Measurements from ENCODE around the gene IDE. TPM values are rescaled to one million over a fixed set of nuclear protein-coding genes. Genes with fewer than 3 reads are reported as not detected.

IDE gene
- total and polyA plus RNA-seq, 10 of the 15 experiments (the other 5 are each of a cell fraction or from before 2014, with no cell fraction given) = 11.6 to 54.5 (median 33.6) TPM

DNA sequence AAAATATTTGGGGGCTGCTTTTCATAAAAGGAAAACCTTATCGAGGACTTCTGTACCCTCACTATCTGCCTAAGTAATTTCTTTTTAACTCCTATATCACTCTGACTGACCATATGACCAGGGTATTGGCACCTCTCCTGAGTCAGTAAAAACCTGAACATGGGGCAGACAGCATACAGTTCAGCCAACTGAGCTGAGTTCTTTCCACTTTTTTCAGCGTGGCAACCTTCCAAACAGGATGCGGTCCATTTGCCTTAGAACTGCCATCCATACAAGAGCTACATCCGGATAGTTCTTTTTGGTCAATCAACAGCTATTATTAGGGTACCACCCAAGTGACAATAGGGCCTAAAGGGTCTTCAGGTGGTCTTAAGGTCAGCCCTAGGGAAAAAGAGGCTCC is 160.4 kb downstream of the IDE start:
- RAD21 ChIA-PET (ENCODE audit: unreplicated experiment) = no interaction called here
- Histone ChIP-seq H3K9me3 (replicated peaks; ENCODE audit: control insufficient read depth, insufficient read depth, low read length) (no peaks in the 10 kb centered on the region; the same call in 1 of the 3 replicates), H3K4me2 (ENCODE audit: control insufficient read depth, insufficient read depth) (no peak overlapping the region), H3K36me3 (ENCODE audit: control insufficient read depth in 2 of 2, insufficient read depth in 2 of 2, low read length in 1 of 2) (no peaks in the 10 kb centered on the region), H3K79me2 (ENCODE audit: control insufficient read depth, insufficient read depth, low read length) (no peaks in the 10 kb centered on the region), H3K4me1 (ENCODE audit: control insufficient read depth, insufficient read depth, low read length) (no peaks in the 10 kb centered on the region), H4K20me1 (ENCODE audit: control insufficient read depth, insufficient read depth) (no peaks in the 10 kb centered on the region), H2AFZ (ENCODE audit: control insufficient read depth, low read depth, low read length) (no peak overlapping the region), H3K27me3 (replicated peaks in 1 of 2; ENCODE audit: control insufficient read depth in 2 of 2, insufficient read depth in 2 of 2, low read length in 1 of 2) (no peaks in the 10 kb centered on the region), H3K27ac (ENCODE audit: control insufficient read depth, insufficient read depth) (no peak overlapping the region), H3K9ac (ENCODE audit: control insufficient read depth, insufficient read depth, low read length) (no peak overlapping the region), H3K4me3 (no peak overlapping the region)
- BruUV-seq (replicated peaks) = no TSS peak
- DNase-seq (ENCODE audit: low read depth, low spot score) = no peak
- WGBS (ENCODE audit: insufficient coverage, insufficient replicate concordance, low lambda C conversion rate, missing lambda C conversion rate) = 99% methylated on average over 4 of the region's 4 CpGs
- no peak for ATAC-seq
- intact Hi-C loops (cut with micrococcal nuclease; ENCODE audit: unreplicated experiment) = no loop called here
- POLR2A ChIA-PET = no interaction called here
- TF ChIP-seq POLR2A (IDR thresholded peaks at IDR 0.05; ENCODE audit: low read depth, low read length) = no peak
- CTCF ChIA-PET = no interaction called here
- in situ Hi-C loops (cut with MboI) = no loop called here
- no peak for FAIRE-seq
- SMC1A ChIA-PET (ENCODE audit: uncharacterized antibody, unreplicated experiment) = no interaction called here

DNA sequence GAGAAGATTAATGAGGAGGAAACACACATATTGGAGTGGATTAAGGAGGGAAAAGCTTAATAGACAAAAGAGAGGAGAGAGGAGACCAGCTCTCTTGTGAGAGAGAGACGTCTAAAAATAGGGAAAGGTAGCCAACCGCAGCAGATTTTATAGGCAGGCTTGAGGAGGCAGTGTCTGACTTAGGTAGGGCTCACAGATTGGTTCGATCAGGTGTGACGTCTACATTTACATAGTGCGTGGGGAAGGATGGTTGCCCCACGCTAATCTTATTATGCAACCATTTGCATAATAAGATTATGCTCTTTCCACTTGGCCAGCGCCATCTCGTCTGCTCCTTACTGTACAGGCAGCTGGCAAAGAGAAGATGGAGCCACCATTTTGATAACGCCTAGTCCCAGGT is 160.9 kb downstream of the IDE start:
- H3K9ac ChIP-seq (ENCODE audit: control insufficient read depth, insufficient read depth, low read length) = no peak overlapping the region
- 19% methylated on average over 9 of the region's 9 CpGs for WGBS (ENCODE audit: insufficient coverage, insufficient replicate concordance, low lambda C conversion rate, missing lambda C conversion rate)
- no peak overlapping the region for H3K4me3 ChIP-seq
- H3K27ac ChIP-seq (ENCODE audit: control insufficient read depth, insufficient read depth) = no peak overlapping the region
- no peak overlapping the region for H3K4me2 ChIP-seq (ENCODE audit: control insufficient read depth, insufficient read depth)
- H3K27me3 ChIP-seq (replicated peaks in 1 of 2; ENCODE audit: control insufficient read depth in 2 of 2, insufficient read depth in 2 of 2, low read length in 1 of 2) = no peaks in the 10 kb centered on the region
- BruUV-seq (replicated peaks) = no TSS peak
- ChIA-PET CTCF (no interaction called here), SMC1A (ENCODE audit: uncharacterized antibody, unreplicated experiment) (no interaction called here), RAD21 (ENCODE audit: unreplicated experiment) (no interaction called here), POLR2A (no interaction called here)
- H3K36me3 ChIP-seq (ENCODE audit: control insufficient read depth in 2 of 2, insufficient read depth in 2 of 2, low read length in 1 of 2) = no peaks in the 10 kb centered on the region
- no peak for TF ChIP-seq NR2C1 (IDR thresholded peaks at IDR 0.05)
- no peaks in the 10 kb centered on the region for H4K20me1 ChIP-seq (ENCODE audit: control insufficient read depth, insufficient read depth)
- H3K79me2 ChIP-seq (ENCODE audit: control insufficient read depth, insufficient read depth, low read length) = no peaks in the 10 kb centered on the region
- DNase-seq (ENCODE audit: low read depth, low spot score) = no peak
- H2AFZ ChIP-seq (ENCODE audit: control insufficient read depth, low read depth, low read length) = no peak overlapping the region
- no peak for FAIRE-seq
- no peaks in the 10 kb centered on the region; the same call in 1 of the 3 replicates for H3K9me3 ChIP-seq (replicated peaks; ENCODE audit: control insufficient read depth, insufficient read depth, low read length)
- intact Hi-C loops (cut with micrococcal nuclease; ENCODE audit: unreplicated experiment) = no loop called here
- in situ Hi-C loops (cut with MboI) = no loop called here
- no peaks in the 10 kb centered on the region for H3K4me1 ChIP-seq (ENCODE audit: control insufficient read depth, insufficient read depth, low read length)
- ATAC-seq = no peak

All from GM12878 (cell line).